Nephron progenitor cell (in vitro differentiated cells): ENCODE measurements around the gene ACTL8.

Experiments used
- DNase-seq: peaks from one replicate; pipeline ENCODE4 v3.0.0; 2021
- H3K27ac Mint-ChIP-seq: 2 replicates; pipeline ENCODE4 v1.8.0; 2021; ENCODE audit warnings: mild to moderate bottlenecking, moderate library complexity, mixed read lengths
- H3K27me3 Mint-ChIP-seq: 2 replicates; pipeline ENCODE4 v1.8.0; 2021; ENCODE audit warnings: mild to moderate bottlenecking, low read depth, mixed read lengths; ENCODE audit not compliant: poor library complexity
- H3K36me3 Mint-ChIP-seq: 2 replicates; pipeline ENCODE4 v1.8.0; 2021; ENCODE audit warnings: low read depth, mixed read lengths
- H3K4me1 Mint-ChIP-seq: 2 replicates; pipeline ENCODE4 v1.8.0; 2021; ENCODE audit warnings: mixed read lengths
- H3K4me3 Mint-ChIP-seq: 2 replicates; pipeline ENCODE4 v1.8.0; 2021; ENCODE audit warnings: mild to moderate bottlenecking, moderate library complexity, mixed read lengths
- H3K9me3 Mint-ChIP-seq: 2 replicates; pipeline ENCODE4 v1.8.0; 2021; ENCODE audit warnings: mild to moderate bottlenecking, moderate library complexity, mixed read lengths
- CTCF ChIP-seq: fragments of 200-600 bp; sonication (generic); IDR thresholded peaks from 2 replicates; pipeline ENCODE4 v1.5.0; 2021; ENCODE audit warnings: antibody characterized with exemption

ACTL8 gene

GRCh38 chr1:17736625-17737024 is 18.5 kb upstream of the ACTL8 start:
- Mint-ChIP-seq H3K36me3 (no peaks in the 10 kb centered on the region), H3K27me3 (peaks cover 13% of the 10 kb centered on the region), H3K4me1 (peaks cover 11% of the 10 kb centered on the region), H3K9me3 (no peaks in the 10 kb centered on the region), H3K27ac (no peak overlapping the region), H3K4me3 (no peak overlapping the region)
- TF ChIP-seq CTCF, result no peak
- no peak for DNase-seq

- H3K27me3 Mint-ChIP-seq, result peaks cover 23% of the 10 kb centered on the region
- no peak for DNase-seq
- TF ChIP-seq CTCF, result no peak
- H3K27ac Mint-ChIP-seq, result no peak overlapping the region
- no peaks in the 10 kb centered on the region for H3K4me1 Mint-ChIP-seq
- H3K4me3 Mint-ChIP-seq, result no peak overlapping the region
- H3K9me3 Mint-ChIP-seq, result no peaks in the 10 kb centered on the region
- no peaks in the 10 kb centered on the region for H3K36me3 Mint-ChIP-seq
These were observed 16.1 kb upstream of the ACTL8 start for GRCh38 chr1:17739050-17739449.

GRCh38 chr1:17741052-17741451 is 14.1 kb upstream of the ACTL8 start:
- Mint-ChIP-seq H3K4me1 (no peaks in the 10 kb centered on the region), H3K4me3 (no peak overlapping the region), H3K9me3 (no peaks in the 10 kb centered on the region), H3K27ac (peak overlapping the region; percentile 81), H3K36me3 (no peaks in the 10 kb centered on the region), H3K27me3 (peaks cover 24% of the 10 kb centered on the region)
- no peak for TF ChIP-seq CTCF
- no peak for DNase-seq

GRCh38 chr1:17742583-17742982 is 12.6 kb upstream of the ACTL8 start:
- Mint-ChIP-seq H3K27me3 (peaks cover 33% of the 10 kb centered on the region), H3K4me3 (no peak overlapping the region), H3K27ac (no peak overlapping the region), H3K36me3 (no peaks in the 10 kb centered on the region), H3K9me3 (no peaks in the 10 kb centered on the region), H3K4me1 (no peaks in the 10 kb centered on the region)
- DNase-seq, result no peak
- no peak for TF ChIP-seq CTCF

GRCh38 chr1:17743008-17743647 is 12.0 kb upstream of the ACTL8 start:
- peaks cover 36% of the 10 kb centered on the region for H3K27me3 Mint-ChIP-seq
- DNase-seq, result no peak
- no peaks in the 10 kb centered on the region for H3K4me1 Mint-ChIP-seq
- no peak overlapping the region for H3K4me3 Mint-ChIP-seq
- H3K9me3 Mint-ChIP-seq, result no peaks in the 10 kb centered on the region
- no peaks in the 10 kb centered on the region for H3K36me3 Mint-ChIP-seq
- no peak overlapping the region for H3K27ac Mint-ChIP-seq
- TF ChIP-seq CTCF, result no peak

- Mint-ChIP-seq H3K27me3 (peaks cover 36% of the 10 kb centered on the region), H3K36me3 (no peaks in the 10 kb centered on the region), H3K9me3 (no peaks in the 10 kb centered on the region), H3K27ac (no peak overlapping the region), H3K4me1 (no peaks in the 10 kb centered on the region), H3K4me3 (no peak overlapping the region)
- no peak for DNase-seq
- TF ChIP-seq CTCF, result no peak
These were observed 11.2 kb upstream of the ACTL8 start for GRCh38 chr1:17743925-17744324.
